Measurements from ENCODE around the gene GAPDH. TPM values are rescaled to one million over a fixed set of nuclear protein-coding genes. Genes with fewer than 3 reads are reported as not detected.

The GAPDH gene
- polyA plus RNA-seq, 2 of the 4 experiments (the other 2 are of a cell fraction) = 6,463 to 10,036 TPM

DNA sequence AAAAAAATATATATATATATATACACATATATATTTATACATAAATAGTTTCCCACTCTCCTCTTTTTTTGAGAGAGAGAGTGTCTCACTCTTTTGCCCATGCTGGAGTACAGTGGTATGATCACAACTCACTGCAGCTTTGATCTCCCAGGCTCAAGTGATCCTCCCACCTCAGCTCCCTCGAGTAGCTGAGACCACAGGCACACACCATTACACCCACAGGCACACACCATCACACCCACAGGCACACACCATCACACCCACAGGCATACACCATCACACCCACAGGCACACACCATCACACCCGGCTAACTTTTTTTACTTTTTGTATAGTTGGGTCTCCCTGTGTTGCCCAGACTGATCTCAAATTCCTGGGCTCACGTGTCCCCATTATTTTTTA, 14.1 kb upstream of the GAPDH start:
- WGBS (ENCODE audit: missing lambda C conversion rate) = 92% methylated on average over 3 of the region's 3 CpGs
- TF ChIP-seq MAFK (IDR thresholded peaks at IDR 0.05; ENCODE audit: partially characterized antibody) (no peak), NFE2L2 (conservative IDR thresholded peaks at IDR 0.05; ENCODE audit: low read length) (no peak), JUNB (IDR thresholded peaks at IDR 0.05) (no peak), RAD21 (conservative IDR thresholded peaks at IDR 0.05 in 1 of 2, IDR thresholded peaks at IDR 0.05 in 1 of 2) (no peak), ZSCAN20 (CRISPR knock-in tag; IDR thresholded peaks at IDR 0.05) (no peak), CHD2 (IDR thresholded peaks at IDR 0.05; ENCODE audit: low read length, partially characterized antibody) (no peak), ESRRA (IDR thresholded peaks at IDR 0.05; ENCODE audit: borderline replicate concordance, low read length) (no peak), MYC (IDR thresholded peaks at IDR 0.05; ENCODE audit: borderline replicate concordance, low read length) (no peak), EHMT2 (IDR thresholded peaks at IDR 0.05; ENCODE audit: low read depth) (no peak), SMC3 (IDR thresholded peaks at IDR 0.05) (no peak), HEYL (CRISPR knock-in tag; IDR thresholded peaks at IDR 0.05) (no peak), FOXS1 (CRISPR knock-in tag; IDR thresholded peaks at IDR 0.05) (no peak), EHF (CRISPR knock-in tag; IDR thresholded peaks at IDR 0.05) (no peak)
- TF ChIP-seq, protein P1, sequence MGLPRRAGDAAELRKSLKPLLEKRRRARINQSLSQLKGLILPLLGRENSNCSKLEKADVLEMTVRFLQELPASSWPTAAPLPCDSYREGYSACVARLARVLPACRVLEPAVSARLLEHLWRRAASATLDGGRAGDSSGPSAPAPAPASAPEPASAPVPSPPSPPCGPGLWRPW (IDR thresholded peaks at IDR 0.05) = no peak
- TF ChIP-seq, protein P2, sequence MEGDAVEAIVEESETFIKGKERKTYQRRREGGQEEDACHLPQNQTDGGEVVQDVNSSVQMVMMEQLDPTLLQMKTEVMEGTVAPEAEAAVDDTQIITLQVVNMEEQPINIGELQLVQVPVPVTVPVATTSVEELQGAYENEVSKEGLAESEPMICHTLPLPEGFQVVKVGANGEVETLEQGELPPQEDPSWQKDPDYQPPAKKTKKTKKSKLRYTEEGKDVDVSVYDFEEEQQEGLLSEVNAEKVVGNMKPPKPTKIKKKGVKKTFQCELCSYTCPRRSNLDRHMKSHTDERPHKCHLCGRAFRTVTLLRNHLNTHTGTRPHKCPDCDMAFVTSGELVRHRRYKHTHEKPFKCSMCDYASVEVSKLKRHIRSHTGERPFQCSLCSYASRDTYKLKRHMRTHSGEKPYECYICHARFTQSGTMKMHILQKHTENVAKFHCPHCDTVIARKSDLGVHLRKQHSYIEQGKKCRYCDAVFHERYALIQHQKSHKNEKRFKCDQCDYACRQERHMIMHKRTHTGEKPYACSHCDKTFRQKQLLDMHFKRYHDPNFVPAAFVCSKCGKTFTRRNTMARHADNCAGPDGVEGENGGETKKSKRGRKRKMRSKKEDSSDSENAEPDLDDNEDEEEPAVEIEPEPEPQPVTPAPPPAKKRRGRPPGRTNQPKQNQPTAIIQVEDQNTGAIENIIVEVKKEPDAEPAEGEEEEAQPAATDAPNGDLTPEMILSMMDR (IDR thresholded peaks at IDR 0.05) = no peak
- H3K27ac ChIP-seq = no peak overlapping the region
- CTCF ChIA-PET = interaction anchor here (0.9 to 1.6 kb wide), 3 partner anchors 10 to 27 kb away, joined by 3 to 5 read pairs (median 4); no protein-coding TSS in a partner anchor
- no peaks in the 10 kb centered on the region for H3K4me1 ChIP-seq
- POLR2A ChIA-PET = no interaction called here
- H3K9me3 ChIP-seq = no peaks in the 10 kb centered on the region
- ATAC-seq = no peak
- no peak overlapping the region for H3K4me2 ChIP-seq
- DNase-seq (ENCODE audit: low read depth in 1 of 2, low spot score in 1 of 2) = no peak
- FAIRE-seq = no peak
- H3K4me3 ChIP-seq = no peak overlapping the region

DNA sequence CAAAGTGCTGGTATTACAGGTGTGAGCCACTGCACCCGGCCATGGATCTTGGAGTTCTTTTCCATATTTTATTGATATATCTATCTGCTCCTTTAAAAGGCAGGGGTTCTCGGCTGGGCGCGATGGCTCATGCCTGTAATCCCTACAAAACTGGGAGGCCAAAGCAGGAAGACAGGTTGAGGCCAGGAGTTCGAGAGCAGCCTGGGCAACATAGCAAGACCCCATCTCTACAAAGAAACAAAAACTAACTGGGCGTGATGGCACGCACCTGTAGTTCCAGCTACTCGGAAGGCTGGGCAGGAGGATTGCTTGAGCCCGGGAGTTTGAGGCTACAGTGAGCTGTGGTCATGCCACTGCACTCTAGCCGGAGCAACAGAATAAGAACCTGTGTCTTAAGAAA, 12.1 kb upstream of the GAPDH start:
- WGBS (ENCODE audit: missing lambda C conversion rate) = 95% methylated on average over 10 of the region's 10 CpGs
- ATAC-seq (no peak), FAIRE-seq (no peak), DNase-seq (ENCODE audit: low read depth in 1 of 2, low spot score in 1 of 2) (no peak)
- TF ChIP-seq POLR2AphosphoS2 (conservative IDR thresholded peaks at IDR 0.05; ENCODE audit: low read length) (no peak), RARB (CRISPR knock-in tag; IDR thresholded peaks at IDR 0.05) (no peak), HDAC2 (IDR thresholded peaks at IDR 0.05) (no peak), SREBF2 (IDR thresholded peaks at IDR 0.05) (no peak), CBX2 (IDR thresholded peaks at IDR 0.05; ENCODE audit: borderline replicate concordance, low read depth) (no peak), KDM1A (IDR thresholded peaks at IDR 0.05; ENCODE audit: low read depth) (no peak), NR3C1 (IDR thresholded peaks at IDR 0.05) (no peak), BHLHE40 (IDR thresholded peaks at IDR 0.05; ENCODE audit: low read depth, low read length) (no peak), HOXA7 (CRISPR knock-in tag; IDR thresholded peaks at IDR 0.05) (no peak), TFCP2L1 (CRISPR knock-in tag; IDR thresholded peaks at IDR 0.05) (no peak), ZFP36 (IDR thresholded peaks at IDR 0.05; ENCODE audit: borderline replicate concordance, partially characterized antibody) (no peak)
- TF ChIP-seq, protein P3, sequence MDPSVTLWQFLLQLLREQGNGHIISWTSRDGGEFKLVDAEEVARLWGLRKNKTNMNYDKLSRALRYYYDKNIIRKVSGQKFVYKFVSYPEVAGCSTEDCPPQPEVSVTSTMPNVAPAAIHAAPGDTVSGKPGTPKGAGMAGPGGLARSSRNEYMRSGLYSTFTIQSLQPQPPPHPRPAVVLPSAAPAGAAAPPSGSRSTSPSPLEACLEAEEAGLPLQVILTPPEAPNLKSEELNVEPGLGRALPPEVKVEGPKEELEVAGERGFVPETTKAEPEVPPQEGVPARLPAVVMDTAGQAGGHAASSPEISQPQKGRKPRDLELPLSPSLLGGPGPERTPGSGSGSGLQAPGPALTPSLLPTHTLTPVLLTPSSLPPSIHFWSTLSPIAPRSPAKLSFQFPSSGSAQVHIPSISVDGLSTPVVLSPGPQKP (IDR thresholded peaks at IDR 0.05; ENCODE audit: low read depth, low read length) = no peak
- TF ChIP-seq, protein P1 (IDR thresholded peaks at IDR 0.05) = no peak
- TF ChIP-seq, protein P4, sequence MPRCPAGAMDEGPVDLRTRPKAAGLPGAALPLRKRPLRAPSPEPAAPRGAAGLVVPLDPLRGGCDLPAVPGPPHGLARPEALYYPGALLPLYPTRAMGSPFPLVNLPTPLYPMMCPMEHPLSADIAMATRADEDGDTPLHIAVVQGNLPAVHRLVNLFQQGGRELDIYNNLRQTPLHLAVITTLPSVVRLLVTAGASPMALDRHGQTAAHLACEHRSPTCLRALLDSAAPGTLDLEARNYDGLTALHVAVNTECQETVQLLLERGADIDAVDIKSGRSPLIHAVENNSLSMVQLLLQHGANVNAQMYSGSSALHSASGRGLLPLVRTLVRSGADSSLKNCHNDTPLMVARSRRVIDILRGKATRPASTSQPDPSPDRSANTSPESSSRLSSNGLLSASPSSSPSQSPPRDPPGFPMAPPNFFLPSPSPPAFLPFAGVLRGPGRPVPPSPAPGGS (IDR thresholded peaks at IDR 0.05) = no peak
- TF ChIP-seq, protein P5, sequence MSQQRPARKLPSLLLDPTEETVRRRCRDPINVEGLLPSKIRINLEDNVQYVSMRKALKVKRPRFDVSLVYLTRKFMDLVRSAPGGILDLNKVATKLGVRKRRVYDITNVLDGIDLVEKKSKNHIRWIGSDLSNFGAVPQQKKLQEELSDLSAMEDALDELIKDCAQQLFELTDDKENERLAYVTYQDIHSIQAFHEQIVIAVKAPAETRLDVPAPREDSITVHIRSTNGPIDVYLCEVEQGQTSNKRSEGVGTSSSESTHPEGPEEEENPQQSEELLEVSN (IDR thresholded peaks at IDR 0.05; ENCODE audit: borderline replicate concordance, low read depth) = no peak
- TF ChIP-seq, protein P6, sequence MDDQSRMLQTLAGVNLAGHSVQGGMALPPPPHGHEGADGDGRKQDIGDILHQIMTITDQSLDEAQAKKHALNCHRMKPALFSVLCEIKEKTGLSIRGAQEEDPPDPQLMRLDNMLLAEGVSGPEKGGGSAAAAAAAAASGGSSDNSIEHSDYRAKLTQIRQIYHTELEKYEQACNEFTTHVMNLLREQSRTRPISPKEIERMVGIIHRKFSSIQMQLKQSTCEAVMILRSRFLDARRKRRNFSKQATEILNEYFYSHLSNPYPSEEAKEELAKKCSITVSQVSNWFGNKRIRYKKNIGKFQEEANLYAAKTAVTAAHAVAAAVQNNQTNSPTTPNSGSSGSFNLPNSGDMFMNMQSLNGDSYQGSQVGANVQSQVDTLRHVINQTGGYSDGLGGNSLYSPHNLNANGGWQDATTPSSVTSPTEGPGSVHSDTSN (IDR thresholded peaks at IDR 0.05) = no peak
- POLR2A ChIA-PET = no interaction called here
- CTCF ChIA-PET = interaction anchor here (0.6 to 2.8 kb wide), 7 partner anchors 11 to 97 kb away, joined by 3 to 8 read pairs (median 3); no protein-coding TSS in a partner anchor
- no peaks in the 10 kb centered on the region for H3K4me1 ChIP-seq
- no peak overlapping the region for H3K4me2 ChIP-seq
- H3K4me3 ChIP-seq = no peak overlapping the region
- no peak overlapping the region for H3K27ac ChIP-seq
- H3K9me3 ChIP-seq = no peaks in the 10 kb centered on the region

Measured in A549 (cell line).